Skeletal muscle tissue (tissue), 2 donors: ENCODE data around the gene NCEH1. TPM values are rescaled to one million over a fixed set of nuclear protein-coding genes. Genes with fewer than 3 reads are reported as not detected.

Experiments used
- small RNA-seq: library from RNA; depleted of rRNA; stranded (forward); fragments of <200 nt; gene quantifications from one replicate; pipeline ENCODE3, GENCODE V24; 2014
- total RNA-seq: library from RNA; depleted of rRNA; stranded (reverse); fragments of >200 nt; gene quantifications from one replicate; pipeline ENCODE4 v1.2.3, GENCODE V29; 2014

NCEH1 gene
- total RNA-seq, 1 donor from 2014 or later, result 1.6 TPM

Small RNA genes lying within 50 kb of the gene (small RNA-seq; reads per million reads assigned to genes)
- not detected for gene RNU6-547P

Other genes starting within 250 kb of the NCEH1 start
- 9.9 TPM for gene TNFSF10, start 187.6 kb downstream of the NCEH1 start, total RNA-seq
- 7.3 TPM for gene ECT2, start 39.7 kb upstream of the NCEH1 start, total RNA-seq